IPS-18a (cell line): ENCODE results near the gene PLEKHH3.

Source experiments
- H3K27ac ChIP-seq: one replicate; pipeline ENCODE4 v1.5.1; 2013; ENCODE audit warnings: low read length
- H3K27me3 ChIP-seq: one replicate; pipeline ENCODE4 v1.6.1; 2013; ENCODE audit warnings: mild to moderate bottlenecking, low read length; ENCODE audit not compliant: control insufficient read depth, insufficient read depth
- H3K36me3 ChIP-seq: one replicate; pipeline ENCODE4 v1.6.1; 2013; ENCODE audit warnings: low read depth, low read length; ENCODE audit not compliant: control insufficient read depth
- H3K4me1 ChIP-seq: one replicate; pipeline ENCODE4 v1.6.1; 2013; ENCODE audit warnings: low read depth, low read length; ENCODE audit not compliant: control insufficient read depth
- H3K4me3 ChIP-seq: one replicate; pipeline ENCODE4 v1.5.1; 2013; ENCODE audit warnings: low read length
- H3K9ac ChIP-seq: one replicate; pipeline ENCODE4 v1.6.1; 2013; ENCODE audit warnings: mild to moderate bottlenecking, low read length, moderate library complexity
- H3K9me3 ChIP-seq: one replicate; pipeline ENCODE4 v1.6.1; 2013; ENCODE audit warnings: low read depth, low read length; ENCODE audit not compliant: control insufficient read depth

Gene PLEKHH3, protein sequence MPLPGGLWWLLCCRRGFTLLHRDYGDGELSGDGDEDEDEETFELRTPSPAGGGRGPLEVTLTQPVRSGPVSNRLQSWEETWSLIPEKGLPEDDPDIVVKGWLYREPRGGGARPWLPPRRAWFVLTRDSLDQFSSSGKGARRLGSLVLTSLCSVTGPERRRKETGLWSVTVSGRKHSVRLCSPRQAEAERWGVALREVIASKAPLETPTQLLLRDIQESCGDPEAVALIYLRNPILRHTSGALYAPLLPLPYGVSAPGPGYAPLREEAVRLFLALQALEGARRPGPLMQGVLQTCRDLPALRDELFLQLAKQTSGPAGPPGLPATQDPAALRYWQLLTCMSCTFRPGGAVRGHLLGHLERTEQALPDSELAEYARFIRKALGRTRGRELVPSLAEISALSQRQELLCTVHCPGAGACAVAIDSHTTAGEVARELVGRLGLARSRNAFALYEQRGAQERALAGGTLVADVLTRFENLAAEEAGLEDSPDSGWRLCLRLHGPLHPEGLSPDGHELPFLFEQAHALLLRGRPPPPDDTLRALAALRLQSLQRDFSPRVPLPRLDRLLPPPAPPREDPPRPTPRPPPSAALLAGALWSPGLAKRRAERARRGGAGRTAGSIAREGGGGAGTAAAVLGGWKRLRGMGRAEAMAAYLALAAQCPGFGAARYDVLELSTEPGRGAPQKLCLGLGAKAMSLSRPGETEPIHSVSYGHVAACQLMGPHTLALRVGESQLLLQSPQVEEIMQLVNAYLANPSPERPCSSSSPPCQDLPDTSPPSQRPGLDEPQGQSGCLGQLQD

DNA sequence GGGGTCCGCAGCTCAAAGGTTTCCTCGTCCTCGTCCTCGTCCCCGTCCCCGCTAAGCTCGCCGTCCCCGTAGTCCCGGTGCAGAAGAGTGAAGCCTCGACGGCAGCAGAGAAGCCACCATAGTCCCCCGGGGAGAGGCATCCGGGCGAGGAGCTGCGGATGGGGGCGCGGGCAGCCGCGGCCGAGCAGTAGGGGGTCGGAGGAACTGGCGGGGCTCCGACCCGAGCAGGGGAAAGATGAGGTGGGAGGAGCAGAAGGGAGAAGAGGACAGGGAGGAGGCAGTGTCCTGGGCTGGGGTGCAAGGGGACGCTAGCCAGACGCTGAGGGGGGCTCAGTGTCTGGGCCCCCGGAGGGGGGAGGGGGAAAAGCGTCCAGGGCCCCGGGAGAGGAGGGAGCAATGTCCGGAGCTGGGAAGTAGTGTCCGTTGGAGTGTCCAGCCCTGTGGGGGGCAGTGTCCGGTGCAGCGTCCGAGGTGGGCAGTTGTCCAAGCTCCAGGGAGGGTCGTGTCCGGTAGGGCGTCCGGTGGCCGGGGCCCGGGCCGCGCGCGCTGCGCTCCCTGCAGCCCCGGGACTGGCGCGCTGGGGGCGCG is at the start of gene PLEKHH3:
Gene PLEKHH3, minus strand, starts transcription at position 571 of the 588 bp plus-strand sequence. Its CDS starts 431 bp downstream, at position 140.
- Histone ChIP-seq H3K4me3 (peak within 1 kb of the TSS; percentile 88), H3K9me3 (no peaks in the 10 kb centered on the region), H3K27ac (peak within 1 kb of the TSS; percentile 18), H3K4me1 (peaks cover 37% of the 10 kb centered on the region), H3K9ac (peak within 1 kb of the TSS; percentile 60), H3K27me3 (peaks cover 61% of the 10 kb centered on the region), H3K36me3 (no peaks in the 10 kb centered on the region)

DNA sequence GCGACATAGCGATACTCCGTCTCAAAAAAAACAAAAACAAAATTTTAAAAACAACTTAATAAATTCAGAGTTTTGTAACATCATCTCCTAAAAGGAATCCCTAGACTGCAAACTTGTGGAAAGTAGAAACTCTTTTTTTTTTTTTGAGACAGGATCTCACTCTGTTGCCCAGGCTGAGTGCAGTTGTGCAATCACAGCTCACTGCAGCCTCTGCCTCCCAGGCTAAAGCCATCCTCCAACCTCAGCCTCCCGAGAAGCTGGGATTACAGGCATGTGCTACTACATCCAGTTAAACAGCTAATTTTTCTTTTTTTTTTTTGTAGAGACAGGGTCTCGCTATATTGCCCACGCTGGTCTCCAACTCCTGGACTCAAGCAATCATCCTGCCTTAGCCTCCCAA is 48.3 kb upstream of the PLEKHH3 start:
- no peaks in the 10 kb centered on the region for H3K27me3 ChIP-seq
- no peak overlapping the region for H3K27ac ChIP-seq
- no peaks in the 10 kb centered on the region for H3K9me3 ChIP-seq
- H3K9ac ChIP-seq, result no peak overlapping the region
- H3K4me3 ChIP-seq, result no peak overlapping the region
- H3K36me3 ChIP-seq, result peaks cover 40% of the 10 kb centered on the region
- H3K4me1 ChIP-seq, result no peaks in the 10 kb centered on the region

DNA sequence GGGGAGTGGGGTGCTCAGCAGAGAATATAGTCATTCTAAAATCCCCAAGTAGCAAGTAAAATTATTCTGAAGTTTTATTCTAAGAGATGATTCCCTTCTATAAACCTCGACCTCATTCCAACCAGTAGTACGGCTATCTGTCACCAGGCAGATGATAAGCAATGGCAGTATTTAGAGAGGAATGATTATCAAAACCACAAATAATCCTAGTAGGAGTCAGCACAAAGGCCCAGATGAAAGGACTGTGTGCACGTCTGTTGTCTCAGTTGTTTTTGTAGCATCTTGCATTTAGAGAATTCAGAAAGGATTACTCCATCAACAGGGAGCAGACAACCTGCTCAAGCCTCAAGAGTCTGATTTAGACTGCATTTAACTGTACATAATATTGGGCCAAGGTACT is 46.8 kb upstream of the PLEKHH3 start:
- Histone ChIP-seq H3K4me1 (no peaks in the 10 kb centered on the region), H3K36me3 (peaks cover 45% of the 10 kb centered on the region), H3K9ac (no peak overlapping the region), H3K4me3 (no peak overlapping the region), H3K27me3 (no peaks in the 10 kb centered on the region), H3K9me3 (no peaks in the 10 kb centered on the region), H3K27ac (no peak overlapping the region)

DNA sequence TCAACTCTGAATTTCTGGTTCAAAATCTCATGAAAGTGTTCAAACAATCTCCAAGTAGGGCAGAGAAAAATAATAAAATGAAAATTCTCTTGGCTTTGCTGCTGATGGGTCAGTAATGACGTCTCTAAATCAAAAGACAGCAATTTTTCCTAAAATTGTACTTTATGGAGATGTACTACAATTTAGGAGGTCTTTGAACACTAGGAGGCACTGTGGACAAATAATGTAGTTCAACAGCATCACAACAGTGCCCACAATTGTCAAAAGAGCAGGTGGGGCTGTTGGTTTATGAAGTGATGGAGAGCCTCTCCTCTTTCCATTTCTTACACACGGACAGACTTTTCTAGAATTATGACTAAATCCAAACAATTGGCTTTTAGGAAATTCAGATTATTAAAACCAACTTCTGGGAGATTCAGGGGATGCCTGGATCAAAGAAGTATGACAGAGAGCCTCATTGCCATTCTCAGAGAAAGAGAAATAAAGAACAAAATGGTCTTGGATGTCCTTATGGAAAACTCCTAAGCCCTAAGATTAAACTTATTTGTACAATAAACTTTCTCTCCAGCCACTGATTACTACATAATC is 44.3 kb upstream of the PLEKHH3 start:
- H3K27ac ChIP-seq, result no peak overlapping the region
- H3K36me3 ChIP-seq, result peaks cover 56% of the 10 kb centered on the region
- H3K27me3 ChIP-seq, result no peaks in the 10 kb centered on the region
- no peak overlapping the region for H3K9ac ChIP-seq
- no peak overlapping the region for H3K4me3 ChIP-seq
- H3K9me3 ChIP-seq, result no peaks in the 10 kb centered on the region
- H3K4me1 ChIP-seq, result no peaks in the 10 kb centered on the region

DNA sequence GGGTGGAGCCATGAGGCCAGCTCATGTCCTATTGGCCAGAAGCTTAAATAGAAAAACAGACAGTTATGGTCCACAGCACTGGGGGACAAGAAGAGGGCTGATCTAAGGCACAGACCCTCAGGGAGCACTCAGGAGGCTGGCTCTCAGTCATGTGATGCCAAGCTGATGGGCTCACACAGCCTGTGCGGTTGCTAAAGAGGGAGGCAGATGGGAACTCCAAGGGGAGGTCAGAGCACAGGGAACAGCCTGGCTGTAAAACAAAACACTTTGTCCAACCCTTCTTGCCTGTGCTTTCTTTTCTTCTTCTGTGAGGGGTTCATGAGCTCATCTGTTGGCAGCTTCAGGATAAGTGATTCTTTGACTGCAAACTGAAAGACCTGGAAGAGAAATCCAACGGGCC is 32.8 kb upstream of the PLEKHH3 start:
- Histone ChIP-seq H3K27me3 (no peaks in the 10 kb centered on the region), H3K27ac (no peak overlapping the region), H3K9me3 (no peaks in the 10 kb centered on the region), H3K4me3 (no peak overlapping the region), H3K9ac (no peak overlapping the region), H3K4me1 (no peaks in the 10 kb centered on the region), H3K36me3 (peaks cover 57% of the 10 kb centered on the region)

DNA sequence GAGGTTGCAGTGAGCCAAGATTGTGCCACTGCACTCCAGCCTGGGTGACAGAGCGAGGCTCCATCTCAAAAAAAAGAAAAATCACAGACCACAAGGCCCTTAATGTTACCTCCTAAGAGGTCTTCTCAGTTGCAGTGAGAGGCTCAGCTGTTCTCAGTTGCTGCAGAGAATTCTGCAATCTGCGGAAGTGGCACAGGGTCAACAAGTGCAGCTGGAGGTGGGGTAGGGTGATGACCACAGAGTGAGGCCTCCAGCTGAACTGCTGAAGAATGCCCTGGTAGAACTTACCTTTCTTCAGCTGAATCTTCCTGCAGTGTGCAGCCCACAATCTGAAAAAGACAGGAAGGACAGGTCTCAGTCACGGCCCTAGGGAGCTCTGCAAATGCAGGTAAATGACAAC is 31.8 kb upstream of the PLEKHH3 start:
- H3K4me1 ChIP-seq, result no peaks in the 10 kb centered on the region
- no peaks in the 10 kb centered on the region for H3K27me3 ChIP-seq
- H3K4me3 ChIP-seq, result no peak overlapping the region
- H3K9me3 ChIP-seq, result no peaks in the 10 kb centered on the region
- no peak overlapping the region for H3K27ac ChIP-seq
- peaks cover 57% of the 10 kb centered on the region for H3K36me3 ChIP-seq
- no peak overlapping the region for H3K9ac ChIP-seq

DNA sequence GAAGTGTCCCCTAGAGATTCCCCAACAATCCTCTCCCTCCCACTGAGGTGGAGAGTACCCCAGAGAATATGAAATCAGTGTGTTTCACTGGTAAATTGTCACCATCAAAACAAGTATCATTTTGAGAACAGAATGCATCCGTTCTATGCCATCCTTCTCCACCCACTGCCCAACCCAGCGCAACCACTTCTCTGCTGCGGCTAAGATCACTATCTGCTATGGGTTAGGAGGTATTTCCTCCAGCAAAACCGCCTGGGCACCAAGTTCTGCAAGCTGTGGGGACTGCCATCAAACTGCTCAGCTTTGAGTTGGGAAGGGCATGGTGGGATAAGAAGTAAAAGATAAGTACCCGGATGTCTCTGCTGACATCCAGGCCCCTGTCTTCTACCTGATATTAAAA is 29.9 kb upstream of the PLEKHH3 start:
- Histone ChIP-seq H3K4me1 (no peaks in the 10 kb centered on the region), H3K4me3 (no peak overlapping the region), H3K27me3 (no peaks in the 10 kb centered on the region), H3K27ac (no peak overlapping the region), H3K9me3 (no peaks in the 10 kb centered on the region), H3K9ac (no peak overlapping the region), H3K36me3 (peaks cover 59% of the 10 kb centered on the region)

DNA sequence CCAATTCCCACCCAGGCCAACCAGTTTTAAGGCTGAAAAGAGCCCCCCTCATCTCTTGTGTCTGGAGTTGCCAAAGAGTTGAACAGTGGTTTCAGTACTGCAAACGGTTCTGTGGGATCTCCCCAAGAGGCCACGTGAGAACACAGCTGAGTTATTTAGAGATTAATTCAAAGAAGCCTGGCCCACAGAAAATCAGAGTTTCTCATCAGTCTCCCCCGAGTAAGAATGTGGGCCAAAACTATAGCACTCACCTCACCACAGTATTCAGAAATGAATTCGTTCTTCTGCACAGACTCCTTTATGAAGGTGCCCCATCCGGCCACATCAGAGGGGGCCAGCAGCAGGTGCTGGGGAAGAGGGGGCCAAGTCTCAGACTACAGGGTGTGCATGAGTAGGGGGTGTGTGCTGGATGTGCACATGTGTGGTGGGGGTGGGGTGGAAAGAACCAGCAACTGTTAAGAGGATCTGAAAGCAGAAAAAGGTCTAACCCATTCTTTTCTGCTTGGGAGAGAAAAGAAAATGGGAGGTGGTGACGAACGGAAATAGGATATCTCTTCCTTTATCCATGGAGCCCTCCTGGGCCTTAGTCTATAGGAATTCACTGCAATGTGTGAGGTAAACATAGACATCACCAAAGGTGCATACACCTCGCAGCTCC is 28.2 kb upstream of the PLEKHH3 start:
- no peaks in the 10 kb centered on the region for H3K27me3 ChIP-seq
- no peak overlapping the region for H3K4me3 ChIP-seq
- H3K9me3 ChIP-seq, result no peaks in the 10 kb centered on the region
- no peak overlapping the region for H3K9ac ChIP-seq
- H3K36me3 ChIP-seq, result peaks cover 58% of the 10 kb centered on the region
- no peak overlapping the region for H3K27ac ChIP-seq
- H3K4me1 ChIP-seq, result no peaks in the 10 kb centered on the region

DNA sequence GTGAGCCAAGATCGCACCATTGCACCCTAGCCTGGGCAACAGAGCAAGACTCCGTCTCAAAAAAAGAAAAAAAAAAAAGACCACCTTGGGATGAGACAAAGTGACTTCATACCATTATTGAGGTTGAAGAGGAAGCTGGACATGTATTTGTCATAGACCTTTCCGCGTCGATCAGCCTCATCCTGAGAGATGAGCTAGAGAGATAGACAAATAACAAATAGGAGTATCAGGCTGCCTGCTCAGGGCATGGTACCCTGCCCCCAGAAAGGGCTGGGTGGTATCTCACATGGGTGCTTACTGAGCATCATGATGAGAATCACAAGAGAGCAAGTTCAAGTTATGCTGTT is 27.7 kb upstream of the PLEKHH3 start:
- peaks cover 53% of the 10 kb centered on the region for H3K36me3 ChIP-seq
- H3K27ac ChIP-seq, result no peak overlapping the region

DNA sequence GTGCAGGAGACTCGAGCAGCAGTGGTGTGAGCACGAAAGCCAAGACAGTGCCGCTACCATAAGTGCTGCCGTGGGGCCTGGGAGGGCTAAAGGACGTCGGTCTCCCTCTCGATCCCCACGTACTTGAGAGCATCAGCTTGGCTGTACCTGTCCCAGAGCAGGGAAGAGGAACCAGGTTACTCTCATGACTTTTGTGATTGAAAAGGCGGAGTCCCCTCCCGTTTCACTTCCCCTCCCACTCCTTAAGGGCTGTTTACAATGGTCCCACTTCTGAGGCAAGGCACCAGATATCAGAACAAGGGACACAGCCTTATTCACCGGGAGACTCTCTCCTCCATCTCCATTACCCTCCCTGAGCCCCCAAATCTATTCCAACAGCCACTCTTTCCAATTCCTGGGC is 25.7 kb upstream of the PLEKHH3 start:
- no peaks in the 10 kb centered on the region for H3K9me3 ChIP-seq
- no peaks in the 10 kb centered on the region for H3K4me1 ChIP-seq
- no peak overlapping the region for H3K4me3 ChIP-seq
- H3K27ac ChIP-seq, result no peak overlapping the region
- no peak overlapping the region for H3K9ac ChIP-seq
- H3K36me3 ChIP-seq, result peaks cover 42% of the 10 kb centered on the region
- H3K27me3 ChIP-seq, result no peaks in the 10 kb centered on the region

More for the DNA sequence above, 27.7 kb upstream of the PLEKHH3 start:
- H3K9ac ChIP-seq, result no peak overlapping the region
- no peaks in the 10 kb centered on the region for H3K9me3 ChIP-seq
- H3K4me1 ChIP-seq, result no peaks in the 10 kb centered on the region
- no peaks in the 10 kb centered on the region for H3K27me3 ChIP-seq
- no peak overlapping the region for H3K4me3 ChIP-seq
